Tibial nerve (tissue), 3 donors: ENCODE measurements around the gene PRDM10.

ENCODE experiments used
- POLR2A ChIP-seq, 2 donors: fragments of 450-650 bp; IDR thresholded peaks; one replicate each; pipeline ENCODE4 v1.6.1; 2017; ENCODE audit warnings: antibody characterized with exemption in 2 of 2, mild to moderate bottlenecking in 2 of 2, moderate library complexity in 2 of 2
- TF ChIP-seq, protein P1 (sequence below), 5 experiments: fragments of 200-600 bp in 3 of 5; fragments of 450-650 bp in 2 of 5; sonication (generic) in 3 of 5; IDR thresholded peaks; one replicate each; pipeline ENCODE4 v1.5.1; 2016 to 2019; ENCODE audit warnings: antibody characterized with exemption in 5 of 5, mild to moderate bottlenecking in 3 of 5, moderate library complexity in 2 of 5

DNA sequence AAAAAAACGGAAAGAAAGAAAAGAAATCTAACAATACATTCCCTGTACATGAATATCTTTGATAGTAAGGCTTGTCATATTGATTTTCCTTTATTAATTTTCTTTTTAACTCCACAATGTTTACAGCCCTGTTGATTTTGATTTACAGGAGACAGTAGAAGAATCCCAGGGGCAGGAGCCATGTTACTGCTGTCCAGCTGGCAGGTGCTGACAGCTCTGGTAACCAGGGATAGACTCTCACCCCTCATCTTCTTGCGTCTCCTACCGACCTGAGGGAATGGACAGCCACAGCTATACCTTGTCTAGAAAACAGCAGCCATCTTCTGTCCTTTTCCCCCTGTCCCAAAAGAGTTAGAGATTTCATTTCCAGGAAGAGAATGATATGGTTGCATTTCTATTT, 37.4 kb downstream of the PRDM10 start:
- TF ChIP-seq, protein P1, sequence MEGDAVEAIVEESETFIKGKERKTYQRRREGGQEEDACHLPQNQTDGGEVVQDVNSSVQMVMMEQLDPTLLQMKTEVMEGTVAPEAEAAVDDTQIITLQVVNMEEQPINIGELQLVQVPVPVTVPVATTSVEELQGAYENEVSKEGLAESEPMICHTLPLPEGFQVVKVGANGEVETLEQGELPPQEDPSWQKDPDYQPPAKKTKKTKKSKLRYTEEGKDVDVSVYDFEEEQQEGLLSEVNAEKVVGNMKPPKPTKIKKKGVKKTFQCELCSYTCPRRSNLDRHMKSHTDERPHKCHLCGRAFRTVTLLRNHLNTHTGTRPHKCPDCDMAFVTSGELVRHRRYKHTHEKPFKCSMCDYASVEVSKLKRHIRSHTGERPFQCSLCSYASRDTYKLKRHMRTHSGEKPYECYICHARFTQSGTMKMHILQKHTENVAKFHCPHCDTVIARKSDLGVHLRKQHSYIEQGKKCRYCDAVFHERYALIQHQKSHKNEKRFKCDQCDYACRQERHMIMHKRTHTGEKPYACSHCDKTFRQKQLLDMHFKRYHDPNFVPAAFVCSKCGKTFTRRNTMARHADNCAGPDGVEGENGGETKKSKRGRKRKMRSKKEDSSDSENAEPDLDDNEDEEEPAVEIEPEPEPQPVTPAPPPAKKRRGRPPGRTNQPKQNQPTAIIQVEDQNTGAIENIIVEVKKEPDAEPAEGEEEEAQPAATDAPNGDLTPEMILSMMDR (IDR thresholded peaks at IDR 0.05) = no peak
- no peak for TF ChIP-seq POLR2A (IDR thresholded peaks at IDR 0.05)
